Coronary artery (tissue), 2 donors: ENCODE data around the gene SUCNR1.

Source experiments
- DNase-seq: peaks from one replicate; pipeline ENCODE4 v3.0.0-alpha.2; 2017; ENCODE audit warnings: low spot score
- H3K27ac ChIP-seq, 2 donors: fragments of 200-600 bp; sonication (generic); one replicate each; pipeline ENCODE4 v1.5.1; 2016 to 2019
- H3K4me3 ChIP-seq: fragments of 200-600 bp; sonication (generic); 2 replicates; pipeline ENCODE4 v1.5.1; 2016; ENCODE audit warnings: mild to moderate bottlenecking, moderate library complexity
- CTCF ChIP-seq: fragments of 200-600 bp; sonication (generic); IDR thresholded peaks from one replicate; pipeline ENCODE4 v1.5.1; 2019; ENCODE audit warnings: antibody characterized with exemption

The SUCNR1 gene

DNA sequence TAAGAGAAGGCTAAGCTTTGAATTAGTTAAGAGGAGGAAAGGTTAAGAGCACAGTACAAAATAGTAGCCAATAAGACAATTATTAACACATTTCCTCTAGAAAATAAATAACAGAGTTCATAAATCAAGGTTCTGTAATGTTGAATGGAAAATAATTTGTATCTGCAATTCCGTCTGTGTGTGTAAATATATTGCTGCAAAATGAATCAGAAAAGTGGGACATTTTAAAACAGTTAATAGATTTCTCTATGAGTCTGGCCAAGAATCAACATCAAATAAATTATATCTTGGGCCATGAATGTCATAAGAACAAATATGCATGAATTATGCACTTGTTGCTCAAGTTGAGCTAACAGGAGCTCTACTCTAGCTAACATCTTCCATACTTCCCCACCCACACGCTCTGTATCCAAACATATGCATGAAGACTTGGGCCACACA, 14.2 kb upstream of the SUCNR1 start:
- DNase-seq, result no peak
- TF ChIP-seq CTCF, result no peak
- Histone ChIP-seq H3K27ac (no peak overlapping the region), H3K4me3 (no peak overlapping the region)

DNA sequence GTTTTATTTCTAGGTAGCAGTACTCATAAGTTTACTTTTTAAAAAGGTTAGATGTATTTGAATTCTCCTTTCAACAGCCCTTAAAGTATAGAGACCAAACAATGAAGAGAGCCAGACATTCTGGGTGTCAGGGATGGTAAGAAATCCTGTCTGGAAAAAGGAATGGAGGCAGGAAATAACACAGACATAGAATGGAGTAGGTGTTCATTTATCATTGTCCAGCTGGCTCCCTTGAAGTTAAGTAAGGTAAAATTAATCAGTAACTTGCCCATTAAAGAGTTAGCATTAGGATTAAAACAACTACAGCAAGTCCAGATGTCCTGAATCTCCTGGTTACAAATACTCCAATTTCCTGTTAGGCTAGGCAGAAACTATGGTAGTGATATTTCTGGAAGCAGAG, 13.5 kb upstream of the SUCNR1 start:
- TF ChIP-seq CTCF, result no peak
- Histone ChIP-seq H3K4me3 (no peak overlapping the region), H3K27ac (no peak overlapping the region)
- DNase-seq, result no peak

- no peak for DNase-seq
- H3K4me3 ChIP-seq, result no peak overlapping the region
- no peak for TF ChIP-seq CTCF
- H3K27ac ChIP-seq, result no peak overlapping the region
Measured at GRCh38 chr3:151863611-151864010, 9.8 kb upstream of the SUCNR1 start.

GRCh38 chr3:151864423-151865101, 8.9 kb upstream of the SUCNR1 start:
- DNase-seq, result no peak
- H3K4me3 ChIP-seq, result no peak overlapping the region
- TF ChIP-seq CTCF, result no peak
- no peak overlapping the region for H3K27ac ChIP-seq

DNA sequence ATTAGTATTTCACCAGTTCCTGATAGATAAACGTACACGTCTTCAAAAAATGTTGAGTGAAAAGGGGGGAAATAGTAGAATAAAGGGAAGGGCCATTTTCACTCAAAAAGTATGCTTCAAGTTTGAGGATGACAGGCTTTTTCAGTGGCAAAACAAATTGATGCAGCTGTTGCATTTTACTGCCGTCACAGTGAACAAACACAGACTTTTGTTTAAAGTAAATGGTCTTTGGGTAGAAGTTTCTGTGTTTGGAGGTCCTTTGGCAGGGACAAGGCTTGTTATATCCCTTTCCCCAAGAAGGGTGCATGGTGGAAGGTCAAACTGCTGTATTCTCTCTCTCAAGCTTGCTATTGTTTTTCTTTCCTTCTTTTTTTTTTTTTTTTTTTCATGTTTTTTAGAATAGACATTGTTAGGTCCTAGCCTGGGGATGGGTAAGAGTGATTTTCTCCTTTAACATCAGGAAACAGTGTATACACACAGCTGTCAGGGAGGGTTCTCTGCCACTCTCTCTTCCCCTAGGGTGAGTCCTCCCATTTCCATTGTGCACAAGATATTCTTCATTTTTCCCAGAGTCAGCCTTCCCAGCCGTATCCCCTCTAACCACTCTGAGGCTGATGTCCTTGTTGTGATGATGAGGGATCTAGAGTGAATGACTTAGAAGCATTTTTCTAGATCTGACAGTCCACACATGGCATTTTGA, 6.6 kb upstream of the SUCNR1 start:
- Histone ChIP-seq H3K4me3 (no peak overlapping the region), H3K27ac (no peak overlapping the region)
- no peak for DNase-seq
- no peak for TF ChIP-seq CTCF

DNA sequence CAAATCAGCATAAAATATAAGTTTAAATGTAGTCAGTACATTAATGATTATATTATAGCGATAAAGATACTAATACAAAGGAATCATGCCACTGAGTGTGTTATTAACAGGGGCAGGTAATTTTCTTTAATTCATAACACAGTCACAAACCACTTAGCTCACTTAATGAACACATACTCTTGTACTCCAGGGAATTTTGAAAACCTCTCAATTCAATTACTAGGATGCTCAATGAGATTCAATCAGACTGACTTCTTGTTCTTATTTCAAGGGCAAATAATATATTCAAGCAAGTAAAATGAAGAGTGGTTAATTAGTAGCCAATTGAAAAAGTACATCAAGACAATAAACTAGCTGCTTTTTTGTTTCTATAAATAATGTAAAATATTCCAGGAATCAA, 5.8 kb upstream of the SUCNR1 start:
- no peak for DNase-seq

More for the DNA sequence above, 5.8 kb upstream of the SUCNR1 start:
- TF ChIP-seq CTCF, result no peak
- Histone ChIP-seq H3K4me3 (no peak overlapping the region), H3K27ac (no peak overlapping the region)
